SK-MEL-5 (cell line): Measurements from ENCODE around the gene EGFL8. TPM values are rescaled to one million over a fixed set of nuclear protein-coding genes. Genes with fewer than 3 reads are reported as not detected.
A peak's percentile ranks its signal among the peaks of the same experiment; 100 is the strongest.

Experiments used
- DNase-seq: peaks from one replicate; pipeline ENCODE4 v3.0.0-alpha.2; 2016; ENCODE audit warnings: low read depth, low spot score
- in situ Hi-C: cut with HindIII; loops from 2 replicates; pipeline ENCODE4 v1.10.0; 2016; ENCODE audit warnings: low sequenced_read_pairs, high pct_unique_total_duplicates, low pct_unique_long_range_greater_than_20kb
- total RNA-seq: library from RNA; depleted of rRNA; stranded (reverse); fragments of >200 nt; shearing (Covaris generic); gene quantifications from 2 replicates; pipeline ENCODE4 v1.2.3, GENCODE V29; 2014

Gene EGFL8
- total RNA-seq, 1 experiment from 2014 or later: 11.4 TPM

GRCh38 chr6:32154514-32155161, 9.8 kb upstream of the EGFL8 start:
- in situ Hi-C loops: no loop called here
- DNase-seq: peak; percentile 64

- DNase-seq: no peak
- in situ Hi-C loops: no loop called here
Observed at GRCh38 chr6:32156891-32157290, 7.5 kb upstream of the EGFL8 start.

GRCh38 chr6:32158052-32158451, 6.3 kb upstream of the EGFL8 start:
- DNase-seq: no peak
- in situ Hi-C loops: no loop called here

GRCh38 chr6:32163559-32164258, 686 bp upstream of the EGFL8 start:
- DNase-seq: peak; percentile 91
- in situ Hi-C loops: no loop called here

GRCh38 chr6:32166411-32167061, 2.1 kb downstream of the EGFL8 start:
- in situ Hi-C loops: no loop called here
- DNase-seq: no peak

DNA sequence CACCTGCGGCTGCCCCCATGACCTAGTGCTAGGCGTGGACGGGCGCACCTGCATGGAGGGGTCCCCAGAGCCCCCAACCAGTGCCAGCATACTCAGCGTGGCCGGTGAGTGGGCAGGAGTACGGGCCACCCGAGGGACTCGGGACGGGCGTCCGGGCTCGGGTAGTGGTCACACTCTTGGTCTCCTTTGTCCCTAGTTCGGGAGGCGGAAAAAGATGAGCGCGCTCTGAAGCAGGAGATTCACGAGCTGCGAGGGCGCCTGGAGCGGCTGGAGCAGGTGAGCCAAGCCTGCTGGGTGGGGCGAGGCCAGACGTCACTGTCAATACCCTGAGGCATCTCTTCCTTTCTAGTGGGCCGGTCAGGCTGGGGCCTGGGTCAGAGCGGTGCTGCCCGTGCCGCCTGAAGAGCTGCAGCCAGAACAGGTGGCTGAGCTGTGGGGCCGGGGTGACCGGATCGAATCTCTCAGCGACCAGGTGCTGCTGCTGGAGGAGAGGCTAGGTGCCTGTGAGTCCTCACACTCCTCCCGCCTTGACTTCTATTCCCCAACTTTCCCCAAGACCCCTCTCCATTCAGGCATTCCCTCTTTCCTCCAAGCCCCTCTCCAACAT, 2.9 kb downstream of the EGFL8 start:
- in situ Hi-C loops: no loop called here

GRCh38 chr6:32167761-32168262, 3.4 kb downstream of the EGFL8 start:
- in situ Hi-C loops: no loop called here
- DNase-seq: no peak

More for the DNA sequence above, 2.9 kb downstream of the EGFL8 start:
- DNase-seq: no peak

GRCh38 chr6:32168350-32168749, 4.0 kb downstream of the EGFL8 start:
- DNase-seq: no peak
- in situ Hi-C loops: no loop called here

DNA sequence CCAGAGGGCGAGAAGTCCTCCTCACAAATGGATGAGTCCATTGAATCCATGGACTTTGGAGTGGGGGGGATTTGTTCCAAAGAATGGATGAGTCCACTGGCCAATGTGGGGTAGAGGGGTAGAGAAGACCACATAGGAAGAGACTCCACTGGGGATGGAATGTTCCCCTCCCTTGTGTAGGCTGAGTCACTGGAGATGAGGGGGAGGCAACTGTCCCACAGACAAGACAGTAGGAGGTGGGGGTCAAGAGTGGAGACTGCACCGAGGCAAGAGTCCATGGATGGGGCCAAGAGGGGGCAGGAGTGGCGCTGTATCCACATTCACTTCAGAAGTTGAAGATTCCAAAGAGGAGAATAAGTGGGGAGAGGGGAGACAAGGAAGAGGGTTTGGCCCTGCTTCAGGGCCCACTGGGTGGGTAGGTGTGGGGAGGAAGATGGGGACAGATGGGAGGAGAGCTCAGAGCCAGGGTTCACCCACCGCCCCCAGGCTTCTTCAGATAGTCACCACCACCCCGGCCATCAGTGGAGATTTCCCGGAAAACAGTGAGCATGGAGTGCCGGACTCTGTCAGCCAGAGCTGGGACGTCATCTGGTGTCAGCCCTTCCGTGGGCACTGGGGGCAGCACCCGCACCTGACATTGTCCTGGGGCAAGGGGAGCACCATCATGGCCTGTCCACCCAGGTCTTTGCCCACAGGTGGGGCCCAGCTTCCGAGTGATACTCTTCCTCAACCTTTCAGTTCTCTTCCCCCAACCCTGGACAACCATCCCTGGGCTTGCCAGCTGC, 4.6 kb downstream of the EGFL8 start:
- in situ Hi-C loops: no loop called here
- DNase-seq: no peak

- DNase-seq: no peak
- in situ Hi-C loops: no loop called here
Observed at GRCh38 chr6:32170294-32170693, 5.9 kb downstream of the EGFL8 start.

DNA sequence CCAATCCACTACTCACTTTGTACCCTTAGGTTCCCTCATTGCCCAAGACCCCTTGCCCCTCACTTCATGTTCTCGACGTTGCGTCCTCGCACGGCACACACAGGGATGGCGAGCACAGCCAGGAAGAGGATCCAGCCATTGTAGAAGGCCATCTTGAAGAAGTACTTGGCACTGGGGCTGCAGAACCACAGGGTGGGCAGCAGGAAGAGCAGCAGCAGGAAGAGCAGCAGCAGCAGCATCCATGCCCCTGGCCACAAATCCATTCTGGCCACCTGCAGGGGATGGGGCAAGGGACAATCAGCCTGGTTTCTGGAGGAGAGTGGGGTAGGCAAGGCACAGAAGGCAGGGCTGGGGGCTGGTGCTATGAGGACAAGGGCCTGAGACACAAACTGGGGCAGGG, 6.8 kb downstream of the EGFL8 start:
- in situ Hi-C loops: no loop called here
- no peak for DNase-seq

DNA sequence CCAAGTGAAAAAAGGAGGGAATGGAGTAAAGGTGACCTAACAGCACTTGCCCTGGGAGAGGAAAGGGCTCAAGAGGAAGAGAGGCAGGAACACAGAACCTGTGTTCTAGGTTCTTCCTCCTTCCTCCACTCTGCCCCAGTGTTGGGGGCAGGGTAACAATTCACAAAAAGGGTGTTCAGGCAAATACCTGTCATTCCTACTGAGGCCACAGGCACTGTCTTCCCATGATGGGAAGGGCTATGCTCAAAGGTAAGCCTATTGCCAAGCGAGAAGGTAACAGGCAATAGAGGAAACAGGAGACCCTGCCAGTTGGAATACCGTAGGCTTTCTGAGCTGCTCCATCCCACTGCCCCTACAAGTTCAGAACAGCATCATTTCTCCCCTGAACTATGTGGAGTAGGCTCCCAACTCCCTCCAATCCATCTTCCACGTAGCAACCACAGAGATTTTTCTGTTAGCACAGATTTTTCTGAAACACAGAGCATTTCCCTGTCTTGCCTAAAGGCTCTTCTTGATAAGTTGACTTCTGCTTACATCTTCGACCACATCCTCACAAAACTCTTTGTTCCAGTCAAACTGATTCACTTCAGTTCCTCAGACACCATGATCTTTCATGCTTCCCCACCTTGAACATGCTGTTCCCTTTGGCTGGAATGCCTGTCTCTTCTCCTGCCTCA, 8.8 kb downstream of the EGFL8 start:
- in situ Hi-C loops: no loop called here
- DNase-seq: no peak

GRCh38 chr6:32174416-32174815, 10.0 kb downstream of the EGFL8 start:
- DNase-seq: no peak
- in situ Hi-C loops: no loop called here

DNA sequence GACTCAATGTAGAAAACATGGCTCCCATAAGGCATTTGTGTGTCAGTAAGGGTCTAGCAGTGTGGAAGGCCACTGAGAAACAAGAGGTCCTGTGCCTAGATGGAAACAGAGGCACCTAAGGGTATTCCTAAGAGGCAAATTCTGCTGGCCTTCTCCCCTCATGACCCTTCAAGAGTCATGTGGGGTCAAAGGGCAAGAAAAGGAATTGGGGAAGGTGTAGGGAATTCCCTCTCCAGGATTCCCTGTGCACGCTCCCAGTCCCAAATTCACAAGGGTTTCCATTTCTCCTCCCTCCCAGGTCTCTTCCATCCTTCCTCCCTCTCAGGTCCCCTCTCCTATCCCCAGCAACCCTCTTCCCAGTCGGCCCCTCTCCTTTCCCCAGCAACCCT, 10.9 kb downstream of the EGFL8 start:
- in situ Hi-C loops: no loop called here
- no peak for DNase-seq

GRCh38 chr6:32175711-32176475, 11.5 kb downstream of the EGFL8 start, which contains the start of gene AGPAT1:
Gene AGPAT1 (minus strand): TSS chr6:32176084. CDS start chr6:32171496, 4,588 bp downstream.
- DNase-seq: peak; percentile 94
- in situ Hi-C loops: no loop called here

GRCh38 chr6:32176476-32177182, 12.2 kb downstream of the EGFL8 start:
- in situ Hi-C loops: no loop called here
- DNase-seq: no peak
